Mucosa of descending colon (tissue), 3 donors: ENCODE data around the gene PPP6R3. TPM values are rescaled to one million over a fixed set of nuclear protein-coding genes. Genes with fewer than 3 reads are reported as not detected.

ENCODE experiments used
- ATAC-seq: fragments of 200-7000 bp; cut with Tn5 transposase; one replicate; pipeline ENCODE4 v1.9.1; 2020; ENCODE audit warnings: mild to moderate bottlenecking, moderate library complexity
- DNase-seq, 3 donors: peaks; one replicate each; pipeline ENCODE4 v3.0.0-alpha.2; 2020
- H3K36me3 ChIP-seq: fragments of 200-600 bp; one replicate; pipeline ENCODE4 v1.8.0; 2021; ENCODE audit warnings: low read depth, mild to moderate bottlenecking
- H3K4me1 ChIP-seq: fragments of 200-600 bp; one replicate; pipeline ENCODE4 v1.8.0; 2021; ENCODE audit warnings: low read depth, mild to moderate bottlenecking
- H3K4me3 ChIP-seq: fragments of 200-600 bp; one replicate; pipeline ENCODE4 v1.8.0; 2021; ENCODE audit warnings: mild to moderate bottlenecking
- H3K9me3 ChIP-seq: fragments of 200-600 bp; one replicate; pipeline ENCODE4 v1.8.0; 2021; ENCODE audit warnings: mild to moderate bottlenecking
- intact Hi-C, 2 donors: fragments of 100-400 bp; cut with DNase I in 1 of 2; cut with micrococcal nuclease in 1 of 2; formaldehyde crosslinking; loops; one replicate each; pipeline versions ENCODE4 v1.11.0 to v1.11.1; 2022; cut with DNase I, micrococcal nuclease
- total RNA-seq, 3 donors: library from RNA; stranded (reverse); fragmentation: NEBNext Ultra II Directional in 2 of 3; extraction: Animal tissue kit (Norgen Biotek cat#: 25700) in 2 of 3; gene quantifications; one replicate each; pipeline versions ENCODE4 v1.2.1 to v1.2.4, GENCODE V29; 2021 to 2023
- TF ChIP-seq, protein P1 (sequence below): fragments of 200-600 bp; IDR thresholded peaks from one replicate; pipeline ENCODE4 v1.8.0; 2022; ENCODE audit warnings: antibody characterized with exemption, mild to moderate bottlenecking
- donor health status: DM: no; HTN: no; CAD: no; lungs with moderate emphysema.
- donor health status: DM: no; HTN: no; CAD: no.
- donor health status: DM: no; HTN: yes; CAD: no.

Gene PPP6R3
- total RNA-seq, 3 donors from 2014 or later, result 107 to 141 (median 115) TPM

DNA sequence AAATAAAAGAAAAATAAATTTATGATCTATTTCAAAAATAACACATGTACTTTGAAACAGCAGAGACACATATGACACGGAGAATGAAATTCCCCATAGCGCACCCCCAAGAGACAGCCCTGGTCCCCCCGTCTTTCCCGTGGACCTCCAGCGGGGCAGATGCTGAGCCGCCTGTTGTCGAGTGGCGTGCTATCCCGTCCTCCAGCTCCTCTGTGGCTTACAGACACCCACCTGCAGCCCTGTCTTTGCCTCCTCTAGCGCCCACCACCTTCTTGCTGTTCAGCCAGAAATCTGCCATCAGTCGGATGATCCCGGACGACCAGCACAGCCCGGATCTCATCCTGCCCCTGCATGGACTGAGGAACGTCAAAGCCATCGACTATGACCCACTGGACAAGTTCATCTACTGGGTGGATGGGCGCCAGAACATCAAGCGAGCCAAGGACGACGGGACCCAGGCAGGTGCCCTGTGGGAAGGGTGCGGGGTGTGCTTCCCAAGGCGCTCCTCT, 44.4 kb upstream of the PPP6R3 start:
- Histone ChIP-seq H3K4me3 (no peak overlapping the region), H3K36me3 (no peaks in the 10 kb centered on the region), H3K9me3 (no peaks in the 10 kb centered on the region), H3K4me1 (peaks cover 10% of the 10 kb centered on the region)
- intact Hi-C loops, result no loop called here
- ATAC-seq (no peak), DNase-seq (no peak)
- TF ChIP-seq, protein P1, sequence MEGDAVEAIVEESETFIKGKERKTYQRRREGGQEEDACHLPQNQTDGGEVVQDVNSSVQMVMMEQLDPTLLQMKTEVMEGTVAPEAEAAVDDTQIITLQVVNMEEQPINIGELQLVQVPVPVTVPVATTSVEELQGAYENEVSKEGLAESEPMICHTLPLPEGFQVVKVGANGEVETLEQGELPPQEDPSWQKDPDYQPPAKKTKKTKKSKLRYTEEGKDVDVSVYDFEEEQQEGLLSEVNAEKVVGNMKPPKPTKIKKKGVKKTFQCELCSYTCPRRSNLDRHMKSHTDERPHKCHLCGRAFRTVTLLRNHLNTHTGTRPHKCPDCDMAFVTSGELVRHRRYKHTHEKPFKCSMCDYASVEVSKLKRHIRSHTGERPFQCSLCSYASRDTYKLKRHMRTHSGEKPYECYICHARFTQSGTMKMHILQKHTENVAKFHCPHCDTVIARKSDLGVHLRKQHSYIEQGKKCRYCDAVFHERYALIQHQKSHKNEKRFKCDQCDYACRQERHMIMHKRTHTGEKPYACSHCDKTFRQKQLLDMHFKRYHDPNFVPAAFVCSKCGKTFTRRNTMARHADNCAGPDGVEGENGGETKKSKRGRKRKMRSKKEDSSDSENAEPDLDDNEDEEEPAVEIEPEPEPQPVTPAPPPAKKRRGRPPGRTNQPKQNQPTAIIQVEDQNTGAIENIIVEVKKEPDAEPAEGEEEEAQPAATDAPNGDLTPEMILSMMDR, result no peak

DNA sequence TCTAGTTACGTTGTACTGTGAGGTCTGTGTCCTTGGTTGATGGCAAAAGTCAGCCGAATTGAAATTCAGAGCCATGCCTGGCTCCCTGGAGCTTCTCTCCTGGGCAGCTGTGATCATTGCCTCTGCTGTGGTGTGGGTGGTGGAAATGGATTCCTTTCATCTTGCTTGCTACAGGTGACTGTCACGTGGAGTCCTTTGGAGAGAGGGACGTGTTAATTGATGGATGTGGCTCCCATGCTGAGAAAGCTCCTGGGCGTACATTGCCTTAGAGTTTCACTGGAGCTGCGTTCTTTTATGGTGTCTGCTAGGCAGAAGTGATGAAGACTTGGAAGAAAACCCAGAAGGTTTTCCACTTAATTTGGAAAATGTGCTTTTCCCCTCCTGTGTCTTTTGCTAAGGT, 41.9 kb upstream of the PPP6R3 start:
- H3K4me3 ChIP-seq, result no peak overlapping the region
- no peak for ATAC-seq
- no peaks in the 10 kb centered on the region for H3K9me3 ChIP-seq
- H3K4me1 ChIP-seq, result peaks cover 3% of the 10 kb centered on the region
- TF ChIP-seq, protein P1, result no peak
- no peaks in the 10 kb centered on the region for H3K36me3 ChIP-seq
- intact Hi-C loops, result no loop called here
- no peak for DNase-seq

DNA sequence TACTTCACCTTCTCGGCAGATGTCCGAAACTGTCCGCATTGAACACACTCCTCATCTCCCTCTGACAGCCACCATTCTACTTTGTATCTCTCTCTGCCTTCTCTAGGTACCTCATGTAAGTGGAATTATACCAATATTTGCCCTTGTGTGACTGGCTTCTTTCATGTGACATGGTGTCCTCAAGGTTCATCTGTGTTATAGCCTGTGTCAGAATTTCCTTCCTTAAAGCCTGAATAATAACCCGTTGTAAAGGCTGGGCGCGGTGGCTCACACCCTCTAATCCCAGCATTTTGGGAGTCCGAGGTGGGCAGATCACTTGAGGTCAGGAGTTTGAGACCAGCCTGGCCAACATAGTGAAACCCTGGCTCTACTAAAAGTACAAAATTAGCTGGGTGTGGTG, 40.4 kb upstream of the PPP6R3 start:
- intact Hi-C loops, result no loop called here

DNA sequence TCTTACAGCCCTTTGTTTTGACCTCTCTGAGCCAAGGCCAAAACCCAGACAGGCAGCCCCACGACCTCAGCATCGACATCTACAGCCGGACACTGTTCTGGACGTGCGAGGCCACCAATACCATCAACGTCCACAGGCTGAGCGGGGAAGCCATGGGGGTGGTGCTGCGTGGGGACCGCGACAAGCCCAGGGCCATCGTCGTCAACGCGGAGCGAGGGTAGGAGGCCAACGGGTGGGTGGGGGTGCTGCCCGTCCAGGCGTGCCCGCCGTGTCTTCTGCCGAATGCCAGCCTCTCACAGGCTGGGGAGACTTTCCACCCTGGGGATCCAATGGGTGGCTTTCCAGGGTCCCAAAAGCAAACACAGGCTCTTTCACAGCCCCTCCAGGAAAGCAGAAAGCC, 37.1 kb upstream of the PPP6R3 start:
- no peak for ATAC-seq
- H3K9me3 ChIP-seq, result no peaks in the 10 kb centered on the region
- TF ChIP-seq, protein P1, result no peak
- H3K36me3 ChIP-seq, result peaks cover 3% of the 10 kb centered on the region
- intact Hi-C loops, result no loop called here
- H3K4me3 ChIP-seq, result no peak overlapping the region
- no peak for DNase-seq
- peaks cover 3% of the 10 kb centered on the region for H3K4me1 ChIP-seq

More for the DNA sequence above, 40.4 kb upstream of the PPP6R3 start:
- H3K4me3 ChIP-seq, result no peak overlapping the region
- peak; percentile 53 for ATAC-seq
- TF ChIP-seq, protein P1, result no peak
- no peaks in the 10 kb centered on the region for H3K9me3 ChIP-seq
- peaks cover 3% of the 10 kb centered on the region for H3K4me1 ChIP-seq
- H3K36me3 ChIP-seq, result no peaks in the 10 kb centered on the region
- no peak for DNase-seq

DNA sequence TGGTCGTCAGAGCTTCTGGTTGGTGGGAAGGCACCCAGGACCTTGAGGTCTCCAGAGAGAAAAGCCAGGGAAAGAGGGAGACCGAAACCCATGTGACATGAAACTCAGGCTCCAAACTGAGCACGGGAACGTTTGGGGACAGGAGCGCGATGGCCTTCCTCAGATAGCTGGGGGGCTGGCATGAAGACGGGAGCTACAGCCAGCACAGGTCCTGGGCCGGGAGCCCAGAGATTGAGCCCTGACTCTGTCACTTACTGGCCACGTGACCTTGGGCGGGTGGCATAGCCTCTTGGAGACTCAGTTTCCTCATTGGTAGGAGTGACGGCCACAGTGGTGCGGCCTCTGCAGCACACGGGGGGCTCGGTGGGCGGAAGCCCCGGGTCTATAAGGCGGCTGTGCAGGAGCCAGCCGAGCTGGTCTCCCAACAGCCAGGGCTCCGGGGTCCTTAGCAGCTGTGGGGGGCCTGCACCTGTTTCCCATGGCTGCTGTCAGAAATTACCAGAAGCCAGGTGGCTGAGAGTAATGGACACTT, 36.4 kb upstream of the PPP6R3 start:
- Histone ChIP-seq H3K4me3 (no peak overlapping the region), H3K9me3 (no peaks in the 10 kb centered on the region), H3K36me3 (peaks cover 3% of the 10 kb centered on the region), H3K4me1 (peaks cover 3% of the 10 kb centered on the region)
- intact Hi-C loops, result no loop called here
- no peak for DNase-seq
- ATAC-seq, result no peak
- TF ChIP-seq, protein P1, result no peak
